ENCODE results near the gene ENC1.

ENC1 gene

GRCh38 chr5:74622122-74622521, 18.4 kb downstream of the ENC1 start:
- H3K9me2 ChIP-seq (replicated peaks; ENCODE audit: insufficient read depth, low read length), result no peaks in the 10 kb centered on the region
- no peak overlapping the region for H2AFZ ChIP-seq (ENCODE audit: low read depth, low read length, severe bottlenecking)
- no peak overlapping the region for H3K9ac ChIP-seq (ENCODE audit: low read length)
- H3K9me3 ChIP-seq (ENCODE audit: insufficient read depth, low read length), result no peaks in the 10 kb centered on the region
- no peak overlapping the region for H3K27ac ChIP-seq (ENCODE audit: low read depth, low read length)
- H3K4me3 ChIP-seq (ENCODE audit: insufficient read depth, low read length, poor library complexity, severe bottlenecking), result no peak overlapping the region
- H3K79me2 ChIP-seq (ENCODE audit: insufficient read depth, low read length), result no peaks in the 10 kb centered on the region
- H4K20me1 ChIP-seq (ENCODE audit: low read depth, low read length), result no peaks in the 10 kb centered on the region
- H3K4me2 ChIP-seq (ENCODE audit: low read depth, low read length, poor library complexity, severe bottlenecking), result no peak overlapping the region
- no peaks in the 10 kb centered on the region for H3K27me3 ChIP-seq (ENCODE audit: low read length)
- no peaks in the 10 kb centered on the region for H3F3A ChIP-seq (ENCODE audit: insufficient read depth)
- no peaks in the 10 kb centered on the region for H3K36me3 ChIP-seq (ENCODE audit: low read length)
- TF ChIP-seq, protein P1, sequence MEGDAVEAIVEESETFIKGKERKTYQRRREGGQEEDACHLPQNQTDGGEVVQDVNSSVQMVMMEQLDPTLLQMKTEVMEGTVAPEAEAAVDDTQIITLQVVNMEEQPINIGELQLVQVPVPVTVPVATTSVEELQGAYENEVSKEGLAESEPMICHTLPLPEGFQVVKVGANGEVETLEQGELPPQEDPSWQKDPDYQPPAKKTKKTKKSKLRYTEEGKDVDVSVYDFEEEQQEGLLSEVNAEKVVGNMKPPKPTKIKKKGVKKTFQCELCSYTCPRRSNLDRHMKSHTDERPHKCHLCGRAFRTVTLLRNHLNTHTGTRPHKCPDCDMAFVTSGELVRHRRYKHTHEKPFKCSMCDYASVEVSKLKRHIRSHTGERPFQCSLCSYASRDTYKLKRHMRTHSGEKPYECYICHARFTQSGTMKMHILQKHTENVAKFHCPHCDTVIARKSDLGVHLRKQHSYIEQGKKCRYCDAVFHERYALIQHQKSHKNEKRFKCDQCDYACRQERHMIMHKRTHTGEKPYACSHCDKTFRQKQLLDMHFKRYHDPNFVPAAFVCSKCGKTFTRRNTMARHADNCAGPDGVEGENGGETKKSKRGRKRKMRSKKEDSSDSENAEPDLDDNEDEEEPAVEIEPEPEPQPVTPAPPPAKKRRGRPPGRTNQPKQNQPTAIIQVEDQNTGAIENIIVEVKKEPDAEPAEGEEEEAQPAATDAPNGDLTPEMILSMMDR (IDR thresholded peaks at IDR 0.05; ENCODE audit: insufficient read depth, low read length, poor library complexity, severe bottlenecking), result no peak
- no peak for TF ChIP-seq EZH2phosphoT487 (conservative IDR thresholded peaks at IDR 0.05; ENCODE audit: low read length)

DNA sequence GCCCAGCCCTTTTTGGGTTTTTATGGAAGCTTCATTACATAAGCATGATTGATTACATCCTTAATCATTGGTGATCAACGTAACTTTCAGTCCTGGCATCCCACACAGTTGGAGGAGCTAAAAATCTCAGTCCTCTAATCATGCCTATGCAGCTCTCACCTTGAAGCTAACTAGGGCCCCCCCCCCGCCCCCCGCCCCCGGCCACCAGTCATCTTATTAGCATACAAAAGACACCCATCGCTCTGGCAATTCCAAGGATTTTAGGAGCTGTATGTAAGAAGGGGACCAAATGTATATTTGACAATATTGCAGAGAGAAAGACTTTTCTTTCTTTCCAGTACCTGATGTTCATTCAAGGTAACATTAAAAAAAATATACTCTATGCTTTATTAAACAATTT, 19.0 kb downstream of the ENC1 start:
- Histone ChIP-seq H3K9ac (ENCODE audit: low read length) (no peak overlapping the region), H2AFZ (ENCODE audit: low read depth, low read length, severe bottlenecking) (no peak overlapping the region), H3F3A (ENCODE audit: insufficient read depth) (no peaks in the 10 kb centered on the region), H3K27me3 (ENCODE audit: low read length) (no peaks in the 10 kb centered on the region), H3K9me3 (ENCODE audit: insufficient read depth, low read length) (no peaks in the 10 kb centered on the region), H3K79me2 (ENCODE audit: insufficient read depth, low read length) (no peaks in the 10 kb centered on the region), H3K4me2 (ENCODE audit: low read depth, low read length, poor library complexity, severe bottlenecking) (no peak overlapping the region), H3K27ac (ENCODE audit: low read depth, low read length) (no peak overlapping the region), H3K9me2 (replicated peaks; ENCODE audit: insufficient read depth, low read length) (no peaks in the 10 kb centered on the region), H4K20me1 (ENCODE audit: low read depth, low read length) (no peaks in the 10 kb centered on the region), H3K4me3 (ENCODE audit: insufficient read depth, low read length, poor library complexity, severe bottlenecking) (no peak overlapping the region), H3K36me3 (ENCODE audit: low read length) (no peaks in the 10 kb centered on the region)
- TF ChIP-seq, protein P1 (IDR thresholded peaks at IDR 0.05; ENCODE audit: insufficient read depth, low read length, poor library complexity, severe bottlenecking), result no peak
- TF ChIP-seq EZH2phosphoT487 (conservative IDR thresholded peaks at IDR 0.05; ENCODE audit: low read length), result no peak

DNA sequence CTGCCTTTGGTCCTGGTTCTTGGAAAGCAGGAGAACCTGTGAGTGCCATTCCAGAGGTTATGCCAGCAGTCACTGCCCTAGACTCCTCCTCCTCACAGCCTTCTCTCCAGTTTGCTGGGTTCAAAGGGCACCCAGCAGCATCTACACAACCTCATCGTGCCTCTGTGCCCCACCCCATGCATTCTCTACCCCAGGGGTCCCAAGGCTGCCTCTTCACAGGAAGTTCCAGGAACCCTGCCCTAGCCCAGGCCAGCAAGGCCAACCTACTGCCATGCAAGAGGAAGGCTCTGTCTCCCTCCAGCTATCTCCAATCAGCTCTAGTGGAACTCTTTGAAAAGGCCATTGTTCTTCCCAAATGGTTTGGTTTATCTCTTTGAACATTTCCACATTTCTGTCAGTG, 21.2 kb downstream of the ENC1 start:
- Histone ChIP-seq H2AFZ (ENCODE audit: low read depth, low read length, severe bottlenecking) (no peak overlapping the region), H3K4me2 (ENCODE audit: low read depth, low read length, poor library complexity, severe bottlenecking) (no peak overlapping the region), H3K9me3 (ENCODE audit: insufficient read depth, low read length) (no peaks in the 10 kb centered on the region), H3F3A (ENCODE audit: insufficient read depth) (no peaks in the 10 kb centered on the region), H3K9ac (ENCODE audit: low read length) (no peak overlapping the region), H3K79me2 (ENCODE audit: insufficient read depth, low read length) (no peaks in the 10 kb centered on the region), H3K27ac (ENCODE audit: low read depth, low read length) (no peak overlapping the region), H3K9me2 (replicated peaks; ENCODE audit: insufficient read depth, low read length) (no peaks in the 10 kb centered on the region), H3K36me3 (ENCODE audit: low read length) (no peaks in the 10 kb centered on the region), H3K4me3 (ENCODE audit: insufficient read depth, low read length, poor library complexity, severe bottlenecking) (no peak overlapping the region), H4K20me1 (ENCODE audit: low read depth, low read length) (no peaks in the 10 kb centered on the region), H3K27me3 (ENCODE audit: low read length) (no peaks in the 10 kb centered on the region)
- TF ChIP-seq EZH2phosphoT487 (conservative IDR thresholded peaks at IDR 0.05; ENCODE audit: low read length), result no peak
- TF ChIP-seq, protein P1 (IDR thresholded peaks at IDR 0.05; ENCODE audit: insufficient read depth, low read length, poor library complexity, severe bottlenecking), result no peak
